ENCODE measurements around the gene COX6B2. TPM values are rescaled to one million over a fixed set of nuclear protein-coding genes. Genes with fewer than 3 reads are reported as not detected.

Gene COX6B2
- polyA plus RNA-seq, 2 of the 4 experiments (the other 2 are of a cell fraction), result 0.78 to 6.4 TPM

- Histone ChIP-seq H3K4me2 (no peak overlapping the region), H3K27ac (no peak overlapping the region), H3K4me1 (peaks cover 22% of the 10 kb centered on the region), H3K9me3 (no peaks in the 10 kb centered on the region), H3K4me3 (no peak overlapping the region)
- ATAC-seq, result no peak
- 82% methylated on average over 29 of the region's 32 CpGs for WGBS (ENCODE audit: missing lambda C conversion rate)
- DNase-seq (ENCODE audit: low read depth in 1 of 2, low spot score in 1 of 2), result no peak
- ChIA-PET POLR2A (interaction anchor here (0.7 kb wide), 1 partner anchor 79 kb away, joined by 6 read pairs; no protein-coding TSS in a partner anchor), CTCF (interaction anchor here (0.9 to 14.8 kb wide), 10 partner anchors 8 to 218 kb away, joined by 3 to 105 read pairs (median 4); partner anchors contain the start of genes IL11 and KMT5C)
- FAIRE-seq, result no peak
- TF ChIP-seq EHMT2 (IDR thresholded peaks at IDR 0.05; ENCODE audit: low read depth), result no peak
- no peak for TF ChIP-seq FOSL2 (IDR thresholded peaks at IDR 0.05)
- no peak for TF ChIP-seq FOSL2 (CRISPR knock-in tag; IDR thresholded peaks at IDR 0.05)
- no peak for TF ChIP-seq PBX3 (IDR thresholded peaks at IDR 0.05)
- TF ChIP-seq NPAS2 (CRISPR knock-in tag; IDR thresholded peaks at IDR 0.05; ENCODE audit: borderline replicate concordance), result no peak
- TF ChIP-seq RFX5 (IDR thresholded peaks at IDR 0.05), result no peak
- no peak for TF ChIP-seq KDM5A (IDR thresholded peaks at IDR 0.05)
- TF ChIP-seq CBX8 (IDR thresholded peaks at IDR 0.05), result no peak
- TF ChIP-seq NFE2L2 (conservative IDR thresholded peaks at IDR 0.05; ENCODE audit: low read length), result no peak
- TF ChIP-seq MAZ (IDR thresholded peaks at IDR 0.05; ENCODE audit: borderline replicate concordance, low read depth, low read length), result no peak
- no peak for TF ChIP-seq RNF2 (IDR thresholded peaks at IDR 0.05; ENCODE audit: borderline replicate concordance, low read depth)
- TF ChIP-seq USF2 (IDR thresholded peaks at IDR 0.05), result no peak
- TF ChIP-seq JUNB (IDR thresholded peaks at IDR 0.05), result no peak
- no peak for TF ChIP-seq ELK1 (IDR thresholded peaks at IDR 0.05; ENCODE audit: low read depth, low read length)
- TF ChIP-seq PHF8 (IDR thresholded peaks at IDR 0.05; ENCODE audit: borderline replicate concordance, low read depth), result no peak
- no peak for TF ChIP-seq HMGXB4 (CRISPR knock-in tag; IDR thresholded peaks at IDR 0.05; ENCODE audit: borderline replicate concordance)
- TF ChIP-seq KDM1A (IDR thresholded peaks at IDR 0.05; ENCODE audit: low read depth), result no peak
Observed at GRCh38 chr19:55358943-55359908, 4.7 kb upstream of the COX6B2 start.

- TF ChIP-seq EHMT2 (IDR thresholded peaks at IDR 0.05; ENCODE audit: low read depth) (no peak), JUN (IDR thresholded peaks at IDR 0.05) (no peak), REST (IDR thresholded peaks at IDR 0.05) (no peak), HDAC2 (IDR thresholded peaks at IDR 0.05) (no peak), BHLHE40 (IDR thresholded peaks at IDR 0.05; ENCODE audit: low read depth, low read length) (no peak), CTCF (IDR thresholded peaks at IDR 0.05) (no peak), NFE2L2 (conservative IDR thresholded peaks at IDR 0.05; ENCODE audit: low read length) (no peak), FOSL2 (IDR thresholded peaks at IDR 0.05) (no peak), FOSL2 (CRISPR knock-in tag; IDR thresholded peaks at IDR 0.05) (no peak)
- ChIA-PET POLR2A (interaction anchor here (0.6 kb wide), 1 partner anchor 143 kb away, joined by 3 read pairs; no protein-coding TSS in a partner anchor), CTCF (interaction anchor here (1.1 to 14.8 kb wide), 5 partner anchors 13 to 67 kb away, joined by 3 to 105 read pairs (median 5); no protein-coding TSS in a partner anchor)
- FAIRE-seq (no peak), ATAC-seq (no peak), DNase-seq (ENCODE audit: low read depth in 1 of 2, low spot score in 1 of 2) (no peak)
- H3K4me3 ChIP-seq, result no peak overlapping the region
- 87% methylated on average over 18 of the region's 19 CpGs for WGBS (ENCODE audit: missing lambda C conversion rate)
- H3K9me3 ChIP-seq, result no peaks in the 10 kb centered on the region
- H3K4me1 ChIP-seq, result peaks cover 19% of the 10 kb centered on the region
- H3K27ac ChIP-seq, result no peak overlapping the region
- H3K4me2 ChIP-seq, result no peak overlapping the region
Observed at GRCh38 chr19:55358493-55358892, 4.0 kb upstream of the COX6B2 start.
